Natural killer cell (primary cell): ENCODE measurements around the gene SFTPB. TPM values are rescaled to one million over a fixed set of nuclear protein-coding genes. Genes with fewer than 3 reads are reported as not detected.

Source experiments
- ATAC-seq, 3 donors: fragments of 150-1000 bp in 2 of 3; fragments of 200-7000 bp in 1 of 3; cut with Tn5 transposase; 1 replicate in 1 of 3; 2 replicates in 2 of 3; pipeline ENCODE4 v1.10.0; 2021; ENCODE audit warnings: mild to moderate bottlenecking in 2 of 3, moderate library complexity in 2 of 3
- DNase-seq, 2 donors: peaks; one replicate each; pipeline versions ENCODE4 v3.0.0 to v3.0.0-alpha.2; 2013 to 2021; ENCODE audit warnings: mixed read lengths in 1 of 2
- H3K27ac ChIP-seq: one replicate; pipeline ENCODE4 v1.5.1; 2013; ENCODE audit warnings: mild to moderate bottlenecking, low read length
- H3K27me3 ChIP-seq: one replicate; pipeline ENCODE4 v1.6.1; 2013; ENCODE audit warnings: low read length; ENCODE audit not compliant: control insufficient read depth, insufficient read depth
- H3K36me3 ChIP-seq: one replicate; pipeline ENCODE4 v1.6.1; 2013; ENCODE audit warnings: low read length; ENCODE audit not compliant: control insufficient read depth, insufficient read depth
- H3K4me1 ChIP-seq: one replicate; pipeline ENCODE4 v1.6.1; 2013; ENCODE audit warnings: low read length; ENCODE audit not compliant: control insufficient read depth, insufficient read depth
- H3K4me3 ChIP-seq: one replicate; pipeline ENCODE4 v1.5.1; 2013; ENCODE audit warnings: low read length
- H3K9me3 ChIP-seq: one replicate; pipeline ENCODE4 v1.6.1; 2013; ENCODE audit warnings: low read length; ENCODE audit not compliant: control insufficient read depth, insufficient read depth
- H3K27ac Mint-ChIP-seq, 2 donors: one replicate each; pipeline ENCODE4 v1.8.0; 2022; ENCODE audit warnings: mild to moderate bottlenecking in 2 of 2, mixed read lengths in 2 of 2, moderate library complexity in 1 of 2
- H3K27me3 Mint-ChIP-seq, 2 donors: one replicate each; pipeline ENCODE4 v1.8.0; 2022; ENCODE audit warnings: low read depth in 2 of 2, mixed read lengths in 2 of 2
- H3K36me3 Mint-ChIP-seq: one replicate; pipeline ENCODE4 v1.8.0; 2022; ENCODE audit warnings: mixed read lengths
- H3K4me1 Mint-ChIP-seq, 2 donors: one replicate each; pipeline ENCODE4 v1.8.0; 2022; ENCODE audit warnings: mixed read lengths in 2 of 2
- H3K4me3 Mint-ChIP-seq: one replicate; pipeline ENCODE4 v1.8.0; 2022; ENCODE audit warnings: mild to moderate bottlenecking, moderate library complexity, mixed read lengths
- H3K9me3 Mint-ChIP-seq, 2 donors: one replicate each; pipeline ENCODE4 v1.8.0; 2022; ENCODE audit warnings: mixed read lengths in 2 of 2
- WGBS: methylation state at CpG from one replicate; pipeline ENCODE4 v1.1.7; 2013; ENCODE audit warnings: missing lambda C conversion rate; ENCODE audit not compliant: insufficient coverage; 5-methylcytosine and 5-hydroxymethylcytosine counted together
- intact Hi-C: fragments of 100-400 bp; cut with micrococcal nuclease; formaldehyde crosslinking; loops from one replicate; pipeline ENCODE4 v1.14.2; 2022
- total RNA-seq, 4 donors: library from RNA; stranded (reverse); fragments of 120-200 nt in 1 of 4; gene quantifications; one replicate each; pipeline versions ENCODE4 v1.2.3 to v1.2.4, GENCODE V29; 2013 to 2022
- TF ChIP-seq, protein P1 (sequence below): fragments of 200-600 bp; IDR thresholded peaks from one replicate; pipeline ENCODE4 v1.8.0; 2022; ENCODE audit warnings: antibody characterized with exemption

SFTPB gene
- total RNA-seq, 3 donors from 2014 or later (not counting 1 experiment from before 2014, with no cell fraction given) = not detected

DNA sequence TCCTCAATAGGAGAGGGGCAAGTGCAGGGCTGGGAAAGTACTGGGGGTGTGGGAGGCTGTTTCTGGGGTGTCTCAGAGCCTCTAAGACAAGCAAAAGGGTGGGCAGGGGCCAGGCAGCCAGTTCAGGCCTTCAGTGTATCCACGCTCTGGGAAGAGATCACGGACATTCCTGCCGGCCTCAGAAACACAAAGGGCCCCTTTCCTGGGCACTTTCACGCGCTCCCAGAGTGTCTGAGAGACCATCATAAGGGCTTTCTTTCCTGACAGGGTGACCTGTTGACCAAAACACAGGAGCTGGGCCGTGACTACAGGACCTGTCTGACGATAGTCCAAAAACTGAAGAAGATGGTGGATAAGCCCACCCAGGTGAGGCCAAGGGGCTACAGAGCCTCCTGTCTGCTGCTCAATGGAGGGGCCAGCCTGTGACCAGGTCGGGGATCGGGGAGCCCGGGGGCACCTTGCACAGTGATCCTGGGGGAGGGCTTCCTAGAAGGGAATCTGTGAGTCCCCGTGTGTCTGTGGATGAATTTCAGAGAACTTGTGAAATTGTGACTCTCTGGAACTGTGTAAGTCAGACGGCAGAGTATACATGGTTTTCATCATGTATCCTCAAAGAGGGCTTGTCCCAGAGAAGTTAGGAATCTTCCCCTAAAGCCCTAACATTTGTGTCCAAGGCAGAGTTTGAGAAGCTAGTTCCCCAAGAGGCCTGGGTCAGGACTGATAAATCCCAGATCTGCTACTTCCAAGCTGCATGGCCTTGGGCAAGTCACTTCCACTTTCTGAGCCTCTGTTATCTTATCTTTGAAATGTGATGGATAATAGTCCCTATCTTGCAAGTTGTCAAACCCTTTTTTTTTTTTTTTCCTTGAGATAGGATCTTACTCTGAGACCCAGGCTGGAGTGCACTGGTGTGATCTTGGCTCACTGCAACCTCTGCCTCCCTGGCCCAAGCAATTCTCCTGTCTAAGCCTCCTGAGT, 28.0 kb upstream of the SFTPB start:
- Mint-ChIP-seq H3K4me1 (peaks cover 79 to 85% of the 10 kb centered on the region in 2 donors), H3K4me3 (peak overlapping the region; percentile 97), H3K27me3 (no peaks in the 10 kb centered on the region), H3K27ac (peak overlapping the region; percentile 95 to 96), H3K36me3 (peaks cover 14% of the 10 kb centered on the region), H3K9me3 (no peaks in the 10 kb centered on the region)
- H3K27ac ChIP-seq = peak overlapping the region; percentile 85
- no peaks in the 10 kb centered on the region for H3K9me3 ChIP-seq
- TF ChIP-seq, protein P1, sequence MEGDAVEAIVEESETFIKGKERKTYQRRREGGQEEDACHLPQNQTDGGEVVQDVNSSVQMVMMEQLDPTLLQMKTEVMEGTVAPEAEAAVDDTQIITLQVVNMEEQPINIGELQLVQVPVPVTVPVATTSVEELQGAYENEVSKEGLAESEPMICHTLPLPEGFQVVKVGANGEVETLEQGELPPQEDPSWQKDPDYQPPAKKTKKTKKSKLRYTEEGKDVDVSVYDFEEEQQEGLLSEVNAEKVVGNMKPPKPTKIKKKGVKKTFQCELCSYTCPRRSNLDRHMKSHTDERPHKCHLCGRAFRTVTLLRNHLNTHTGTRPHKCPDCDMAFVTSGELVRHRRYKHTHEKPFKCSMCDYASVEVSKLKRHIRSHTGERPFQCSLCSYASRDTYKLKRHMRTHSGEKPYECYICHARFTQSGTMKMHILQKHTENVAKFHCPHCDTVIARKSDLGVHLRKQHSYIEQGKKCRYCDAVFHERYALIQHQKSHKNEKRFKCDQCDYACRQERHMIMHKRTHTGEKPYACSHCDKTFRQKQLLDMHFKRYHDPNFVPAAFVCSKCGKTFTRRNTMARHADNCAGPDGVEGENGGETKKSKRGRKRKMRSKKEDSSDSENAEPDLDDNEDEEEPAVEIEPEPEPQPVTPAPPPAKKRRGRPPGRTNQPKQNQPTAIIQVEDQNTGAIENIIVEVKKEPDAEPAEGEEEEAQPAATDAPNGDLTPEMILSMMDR = no peak
- peaks cover 53% of the 10 kb centered on the region for H3K36me3 ChIP-seq
- no peaks in the 10 kb centered on the region for H3K27me3 ChIP-seq
- ATAC-seq (no peak), DNase-seq (no peak)
- peak overlapping the region; percentile 76 for H3K4me3 ChIP-seq
- 55% methylated on average over 12 of the region's 12 CpGs for WGBS
- intact Hi-C loops = loop anchor here (2.0 kb wide), 1 partner anchor 15 kb away; no protein-coding TSS in a partner anchor
- peaks cover 72% of the 10 kb centered on the region for H3K4me1 ChIP-seq

DNA sequence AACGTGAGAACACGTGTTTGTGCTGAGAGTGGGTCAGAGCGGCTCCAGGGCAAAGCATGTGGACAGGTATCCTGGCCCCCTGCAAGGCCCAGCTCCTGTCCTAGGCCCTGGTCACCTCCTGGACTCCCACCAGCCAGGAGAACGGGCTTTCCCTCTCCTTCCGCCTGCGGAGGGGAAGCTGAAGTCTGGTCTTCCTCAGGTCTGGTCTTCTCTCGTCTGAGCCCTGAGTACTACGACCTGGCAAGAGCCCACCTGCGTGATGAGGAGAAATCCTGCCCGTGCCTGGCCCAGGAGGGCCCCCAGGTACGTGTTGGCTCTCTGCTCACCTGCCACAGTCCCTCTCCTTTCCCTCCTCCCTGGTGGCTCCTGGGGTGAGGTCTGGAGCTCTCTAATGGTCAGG, 27.1 kb upstream of the SFTPB start:
- Histone ChIP-seq H3K9me3 (no peaks in the 10 kb centered on the region), H3K4me1 (peaks cover 73% of the 10 kb centered on the region), H3K27ac (peak overlapping the region; percentile 85), H3K27me3 (no peaks in the 10 kb centered on the region), H3K36me3 (peaks cover 50% of the 10 kb centered on the region), H3K4me3 (peak overlapping the region; percentile 76)
- intact Hi-C loops = loop anchor here (2.0 kb wide), 1 partner anchor 14 kb away; no protein-coding TSS in a partner anchor
- Mint-ChIP-seq H3K4me3 (peak overlapping the region; percentile 97), H3K27ac (peak overlapping the region; percentile 95 to 96), H3K27me3 (no peaks in the 10 kb centered on the region), H3K4me1 (peaks cover 79 to 84% of the 10 kb centered on the region in 2 donors), H3K36me3 (peaks cover 14% of the 10 kb centered on the region), H3K9me3 (no peaks in the 10 kb centered on the region)
- 50% methylated on average over 11 of the region's 11 CpGs for WGBS
- no peak for ATAC-seq
- DNase-seq = no peak
- TF ChIP-seq, protein P1 = no peak

DNA sequence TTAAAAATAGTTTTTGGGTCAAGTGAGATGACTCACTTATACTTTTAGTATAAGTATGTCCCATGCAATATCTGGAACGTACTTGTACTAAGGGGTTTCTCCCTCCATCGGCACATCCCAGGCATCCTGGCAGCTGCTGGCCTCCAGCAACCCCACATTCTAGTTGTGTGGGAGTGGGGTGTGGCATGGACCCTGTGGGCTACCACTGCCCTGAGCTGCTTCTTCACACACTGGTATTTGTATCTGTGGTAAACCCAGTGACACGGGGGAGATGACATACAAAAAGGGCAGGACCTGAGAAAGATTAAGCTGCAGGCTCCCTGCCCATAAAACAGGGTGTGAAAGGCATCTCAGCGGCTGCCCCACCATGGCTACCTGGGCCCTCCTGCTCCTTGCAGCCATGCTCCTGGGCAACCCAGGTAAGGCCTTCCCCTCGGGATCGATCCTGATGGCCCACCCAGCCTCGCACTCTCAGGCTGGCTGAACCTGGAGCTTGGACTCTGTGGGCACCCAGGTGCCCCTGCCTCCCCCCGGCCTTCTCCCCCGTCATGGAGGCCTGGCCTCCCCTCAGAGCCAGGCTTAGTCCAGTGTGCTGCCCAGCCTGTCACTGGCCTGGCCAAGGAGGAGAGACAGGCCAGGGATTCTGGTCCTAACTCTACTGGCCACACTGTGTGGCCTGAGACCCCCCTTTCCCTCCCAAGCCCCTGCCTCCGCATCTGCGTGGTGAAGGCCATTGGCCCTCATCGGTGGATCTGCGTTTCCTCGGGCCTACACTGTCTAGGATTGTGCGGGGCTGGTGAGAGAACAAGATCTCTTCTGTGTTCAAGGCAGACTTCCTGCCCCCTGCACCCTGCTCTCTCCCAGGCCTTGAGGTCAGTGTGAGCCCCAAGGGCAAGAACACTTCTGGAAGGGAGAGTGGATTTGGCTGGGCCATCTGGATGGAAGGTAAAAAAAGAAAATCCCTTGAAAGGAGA, 26.3 kb upstream of the SFTPB start, which contains the start of gene GNLY:
Gene GNLY (plus strand): TSS at position 307 of the 974 bp plus-strand sequence. CDS start 61 bp downstream, at position 368.
- H3K9me3 Mint-ChIP-seq = no peaks in the 10 kb centered on the region
- TF ChIP-seq, protein P1 = no peak
- ATAC-seq (peak; percentile 57 to 87 (median 79)), DNase-seq (peak; percentile 53 to 77)
- peaks cover 74 to 80% of the 10 kb centered on the region in 2 donors for H3K4me1 Mint-ChIP-seq
- Histone ChIP-seq H3K27ac (peak within 1 kb of the TSS; percentile 85), H3K4me3 (peak within 1 kb of the TSS; percentile 76), H3K27me3 (no peaks in the 10 kb centered on the region), H3K4me1 (peaks cover 67% of the 10 kb centered on the region), H3K36me3 (peaks cover 47% of the 10 kb centered on the region), H3K9me3 (no peaks in the 10 kb centered on the region)
- intact Hi-C loops = loop anchor here (1.0 to 5.0 kb wide), 5 partner anchors 9 to 343 kb away; partner anchors contain the start of gene ST3GAL5
- 43% methylated on average over 14 of the region's 15 CpGs for whole genome bisulfite sequencing
- H3K4me3 Mint-ChIP-seq = peak within 1 kb of the TSS; percentile 97
- H3K27me3 Mint-ChIP-seq = no peaks in the 10 kb centered on the region
- H3K36me3 Mint-ChIP-seq = peaks cover 11% of the 10 kb centered on the region
- H3K27ac Mint-ChIP-seq = peak within 1 kb of the TSS; percentile 95 to 96
